DMS114 treated with DMSO at 0.1 percent for 48 hours (cell line): ENCODE measurements around the gene TMEM225B.
"Not testable (repeated sequence)": the region's sequence is repeated elsewhere in the genome, so short reads cannot be mapped to it uniquely, and the experiment has no call there.

Experiments used
- DNase-seq: peaks from one replicate; lab custom pipeline; 2025; ENCODE audit not compliant: unreplicated experiment; lab: John Stamatoyannopoulos, UW

TMEM225B gene

GRCh38 chr7:99623091-99623693 is 25.1 kb downstream of the TMEM225B start:
- DNase-seq = no peak

GRCh38 chr7:99623702-99624447 is 25.8 kb downstream of the TMEM225B start:
- no peak for DNase-seq

GRCh38 chr7:99624484-99624883 is 26.4 kb downstream of the TMEM225B start:
- no peak for DNase-seq

GRCh38 chr7:99625321-99625720 is 27.3 kb downstream of the TMEM225B start:
- DNase-seq = no peak

GRCh38 chr7:99625961-99626360 is 27.9 kb downstream of the TMEM225B start:
- no peak for DNase-seq

- DNase-seq = no peak
These were observed 28.6 kb downstream of the TMEM225B start for GRCh38 chr7:99626661-99627060.

GRCh38 chr7:99627513-99627912 is 29.4 kb downstream of the TMEM225B start:
- DNase-seq = no peak

- no peak for DNase-seq
These were observed 30.7 kb downstream of the TMEM225B start for GRCh38 chr7:99628471-99629465.

- no peak for DNase-seq
These were observed 31.6 kb downstream of the TMEM225B start for GRCh38 chr7:99629643-99630042.

GRCh38 chr7:99631295-99632109 is 33.4 kb downstream of the TMEM225B start:
- DNase-seq = no peak

- not testable (repeated sequence) for DNase-seq
These were observed 39.3 kb downstream of the TMEM225B start for GRCh38 chr7:99637414-99637813.

- no peak for DNase-seq
These were observed 40.7 kb downstream of the TMEM225B start for GRCh38 chr7:99638731-99639130.

- DNase-seq = no peak
These were observed 41.2 kb downstream of the TMEM225B start for GRCh38 chr7:99639267-99639666.

- no peak for DNase-seq
These were observed 44.0 kb downstream of the TMEM225B start for GRCh38 chr7:99642027-99642426.

GRCh38 chr7:99643464-99643863 is 45.4 kb downstream of the TMEM225B start:
- no peak for DNase-seq

GRCh38 chr7:99644431-99644830 is 46.4 kb downstream of the TMEM225B start:
- DNase-seq = no peak

- no peak for DNase-seq
These were observed 47.5 kb downstream of the TMEM225B start for GRCh38 chr7:99645590-99645989.

- DNase-seq = no peak
These were observed 50.8 kb downstream of the TMEM225B start for GRCh38 chr7:99648843-99649242.

GRCh38 chr7:99651290-99651689 is 53.2 kb downstream of the TMEM225B start:
- no peak for DNase-seq

GRCh38 chr7:99652671-99653070 is 54.6 kb downstream of the TMEM225B start:
- DNase-seq = no peak

GRCh38 chr7:99653269-99653668 is 55.2 kb downstream of the TMEM225B start:
- not testable (repeated sequence) for DNase-seq
